Smooth muscle cell (in vitro differentiated cells): ENCODE results near the gene TMEM41B. TPM values are rescaled to one million over a fixed set of nuclear protein-coding genes. Genes with fewer than 3 reads are reported as not detected.

Source experiments
- DNase-seq: peaks from one replicate; lab custom pipeline; 2025; ENCODE audit not compliant: unreplicated experiment; lab: John Stamatoyannopoulos, UW
- H2AFZ ChIP-seq: fragments of 200-600 bp; sonication (generic); 2 replicates; pipeline ENCODE4 v1.6.0; 2016; ENCODE audit warnings: antibody characterized with exemption, low read depth, mild to moderate bottlenecking
- H3F3A ChIP-seq: fragments of 200-600 bp; sonication (generic); 2 replicates; pipeline ENCODE4 v1.6.0; 2017; ENCODE audit warnings: antibody characterized with exemption, low read depth
- H3K27ac ChIP-seq: fragments of 200-600 bp; sonication (generic); 2 replicates; pipeline ENCODE4 v1.5.1; 2016; ENCODE audit warnings: low read depth, mild to moderate bottlenecking
- H3K27me3 ChIP-seq: fragments of 200-600 bp; sonication (generic); 2 replicates; pipeline ENCODE4 v1.6.1; 2016; ENCODE audit warnings: low read depth, mild to moderate bottlenecking
- H3K36me3 ChIP-seq: fragments of 200-600 bp; sonication (generic); 2 replicates; pipeline ENCODE4 v1.5.1; 2016; ENCODE audit warnings: low read depth
- H3K4me1 ChIP-seq: fragments of 200-600 bp; sonication (generic); 2 replicates; pipeline ENCODE4 v1.5.1; 2016; ENCODE audit warnings: low read depth
- H3K4me2 ChIP-seq: fragments of 200-600 bp; sonication (generic); 2 replicates; pipeline ENCODE4 v1.6.0; 2016; ENCODE audit warnings: mild to moderate bottlenecking
- H3K4me3 ChIP-seq: fragments of 200-600 bp; sonication (generic); 2 replicates; pipeline ENCODE4 v1.5.1; 2016; ENCODE audit warnings: mild to moderate bottlenecking
- H3K79me2 ChIP-seq: fragments of 200-600 bp; sonication (generic); 2 replicates; pipeline ENCODE4 v1.6.0; 2016; ENCODE audit warnings: low read depth, mild to moderate bottlenecking
- H3K9ac ChIP-seq: fragments of 200-600 bp; sonication (generic); 2 replicates; pipeline ENCODE4 v1.6.0; 2016; ENCODE audit warnings: low read depth
- H3K9me3 ChIP-seq: fragments of 200-600 bp; sonication (generic); replicated peaks from 2 replicates; pipeline ENCODE4 v1.5.1; 2016; ENCODE audit warnings: low read depth
- H4K20me1 ChIP-seq: fragments of 200-600 bp; sonication (generic); 2 replicates; pipeline ENCODE4 v1.6.0; 2016; ENCODE audit warnings: low read depth
- WGBS: methylation state at CpG from one replicate; pipeline ENCODE4 v1.1.7; 2016; ENCODE audit warnings: low lambda C conversion rate; 5-methylcytosine and 5-hydroxymethylcytosine counted together
- polyA plus RNA-seq: library from polyadenylated mRNA; unstranded; fragments of >200 nt; fragmentation: Nextera tagmentation; extraction: Ambion mirVana; gene quantifications from 2 replicates; pipeline ENCODE4 v1.2.1, GENCODE V29; 2016
- total RNA-seq: library from RNA; depleted of rRNA; stranded (reverse); fragments of >200 nt; gene quantifications from 2 replicates; pipeline ENCODE4 v1.2.3, GENCODE V29; 2014
- TF ChIP-seq, protein P1 (sequence below): fragments of 200-600 bp; sonication (generic); IDR thresholded peaks from 2 replicates; pipeline ENCODE4 v1.5.1; 2017; ENCODE audit warnings: borderline replicate concordance, mild to moderate bottlenecking, antibody characterized with exemption; ENCODE audit not compliant: insufficient read depth, poor library complexity, severe bottlenecking

Gene TMEM41B
- total and polyA plus RNA-seq, 2 experiments from 2014 or later: 33.6 to 57.3 TPM

DNA sequence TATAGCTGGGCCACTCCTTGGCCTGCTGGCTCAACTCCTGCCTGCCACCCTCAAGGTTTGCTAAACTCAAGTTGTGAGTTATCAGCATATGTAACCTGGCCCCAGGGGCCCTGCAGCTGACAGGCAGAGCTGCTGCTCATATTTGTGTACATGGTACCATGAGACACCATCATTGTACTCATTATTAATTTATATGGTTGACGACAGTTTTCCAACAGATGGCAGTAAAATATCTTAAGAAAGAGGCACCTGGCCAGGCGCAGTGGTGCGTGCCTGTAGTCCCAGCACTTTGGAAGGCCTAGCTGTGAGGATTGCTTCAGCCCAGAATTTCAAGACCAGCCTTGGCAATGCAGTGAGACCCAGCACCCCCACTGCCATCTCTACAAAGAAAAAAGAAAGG lies 37.8 kb downstream of the TMEM41B start:
- Histone ChIP-seq H2AFZ (no peak overlapping the region), H3K4me3 (no peak overlapping the region), H3K4me1 (no peaks in the 10 kb centered on the region), H3K79me2 (no peaks in the 10 kb centered on the region), H3K9me3 (no peaks in the 10 kb centered on the region), H3K36me3 (no peaks in the 10 kb centered on the region), H3F3A (peaks cover 7% of the 10 kb centered on the region), H3K4me2 (no peak overlapping the region), H3K9ac (no peak overlapping the region), H3K27me3 (no peaks in the 10 kb centered on the region), H4K20me1 (peaks cover 15% of the 10 kb centered on the region), H3K27ac (no peak overlapping the region)
- TF ChIP-seq, protein P1, sequence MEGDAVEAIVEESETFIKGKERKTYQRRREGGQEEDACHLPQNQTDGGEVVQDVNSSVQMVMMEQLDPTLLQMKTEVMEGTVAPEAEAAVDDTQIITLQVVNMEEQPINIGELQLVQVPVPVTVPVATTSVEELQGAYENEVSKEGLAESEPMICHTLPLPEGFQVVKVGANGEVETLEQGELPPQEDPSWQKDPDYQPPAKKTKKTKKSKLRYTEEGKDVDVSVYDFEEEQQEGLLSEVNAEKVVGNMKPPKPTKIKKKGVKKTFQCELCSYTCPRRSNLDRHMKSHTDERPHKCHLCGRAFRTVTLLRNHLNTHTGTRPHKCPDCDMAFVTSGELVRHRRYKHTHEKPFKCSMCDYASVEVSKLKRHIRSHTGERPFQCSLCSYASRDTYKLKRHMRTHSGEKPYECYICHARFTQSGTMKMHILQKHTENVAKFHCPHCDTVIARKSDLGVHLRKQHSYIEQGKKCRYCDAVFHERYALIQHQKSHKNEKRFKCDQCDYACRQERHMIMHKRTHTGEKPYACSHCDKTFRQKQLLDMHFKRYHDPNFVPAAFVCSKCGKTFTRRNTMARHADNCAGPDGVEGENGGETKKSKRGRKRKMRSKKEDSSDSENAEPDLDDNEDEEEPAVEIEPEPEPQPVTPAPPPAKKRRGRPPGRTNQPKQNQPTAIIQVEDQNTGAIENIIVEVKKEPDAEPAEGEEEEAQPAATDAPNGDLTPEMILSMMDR: no peak
- no peak for DNase-seq
- 98% methylated on average over 3 of the region's 3 CpGs for WGBS

DNA sequence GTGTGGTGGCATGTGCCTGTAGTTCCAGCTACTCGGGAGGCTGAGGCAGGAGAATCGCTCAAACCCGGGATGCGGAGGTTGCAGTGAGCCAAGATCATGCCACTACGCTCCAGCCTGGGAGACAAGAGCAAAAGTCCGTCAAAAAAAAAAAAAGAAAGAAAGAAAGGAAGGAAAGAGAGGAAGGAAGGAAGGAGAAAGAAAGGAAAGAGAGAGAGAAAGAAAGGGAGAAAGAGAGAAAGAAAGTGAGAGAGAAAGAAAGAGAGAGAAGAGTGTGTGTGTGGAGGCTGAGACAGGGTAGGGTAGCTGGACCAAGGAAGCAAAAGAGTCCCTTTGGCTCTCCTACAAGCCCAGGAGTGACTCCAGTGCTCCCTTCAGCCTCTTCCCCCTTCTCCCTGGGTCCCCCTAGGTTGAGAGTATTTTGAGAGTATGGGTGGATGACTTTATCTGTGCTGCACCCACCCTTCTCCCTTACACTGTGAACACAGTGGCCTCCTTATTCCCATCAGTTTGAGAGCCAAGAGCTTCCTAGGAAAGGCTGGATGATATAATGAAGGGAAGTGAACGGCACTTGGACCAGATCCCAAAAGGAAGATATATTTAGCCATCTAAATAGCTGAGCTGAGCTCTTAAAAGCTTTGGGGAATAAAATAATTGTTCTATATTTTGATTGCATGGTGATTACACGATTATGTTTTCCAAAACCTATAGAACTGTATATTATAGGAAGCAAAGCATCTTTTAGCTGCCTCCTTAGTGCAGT lies 39.7 kb downstream of the TMEM41B start:
- Histone ChIP-seq H4K20me1 (no peaks in the 10 kb centered on the region), H3K9ac (no peak overlapping the region), H3F3A (peaks cover 5% of the 10 kb centered on the region), H3K4me2 (no peak overlapping the region), H3K4me3 (no peak overlapping the region), H2AFZ (no peak overlapping the region), H3K79me2 (no peaks in the 10 kb centered on the region), H3K9me3 (no peaks in the 10 kb centered on the region), H3K4me1 (no peaks in the 10 kb centered on the region), H3K27ac (no peak overlapping the region), H3K36me3 (no peaks in the 10 kb centered on the region), H3K27me3 (no peaks in the 10 kb centered on the region)
- WGBS: 93% methylated on average over 8 of the region's 8 CpGs
- no peak for DNase-seq
- TF ChIP-seq, protein P1: no peak

DNA sequence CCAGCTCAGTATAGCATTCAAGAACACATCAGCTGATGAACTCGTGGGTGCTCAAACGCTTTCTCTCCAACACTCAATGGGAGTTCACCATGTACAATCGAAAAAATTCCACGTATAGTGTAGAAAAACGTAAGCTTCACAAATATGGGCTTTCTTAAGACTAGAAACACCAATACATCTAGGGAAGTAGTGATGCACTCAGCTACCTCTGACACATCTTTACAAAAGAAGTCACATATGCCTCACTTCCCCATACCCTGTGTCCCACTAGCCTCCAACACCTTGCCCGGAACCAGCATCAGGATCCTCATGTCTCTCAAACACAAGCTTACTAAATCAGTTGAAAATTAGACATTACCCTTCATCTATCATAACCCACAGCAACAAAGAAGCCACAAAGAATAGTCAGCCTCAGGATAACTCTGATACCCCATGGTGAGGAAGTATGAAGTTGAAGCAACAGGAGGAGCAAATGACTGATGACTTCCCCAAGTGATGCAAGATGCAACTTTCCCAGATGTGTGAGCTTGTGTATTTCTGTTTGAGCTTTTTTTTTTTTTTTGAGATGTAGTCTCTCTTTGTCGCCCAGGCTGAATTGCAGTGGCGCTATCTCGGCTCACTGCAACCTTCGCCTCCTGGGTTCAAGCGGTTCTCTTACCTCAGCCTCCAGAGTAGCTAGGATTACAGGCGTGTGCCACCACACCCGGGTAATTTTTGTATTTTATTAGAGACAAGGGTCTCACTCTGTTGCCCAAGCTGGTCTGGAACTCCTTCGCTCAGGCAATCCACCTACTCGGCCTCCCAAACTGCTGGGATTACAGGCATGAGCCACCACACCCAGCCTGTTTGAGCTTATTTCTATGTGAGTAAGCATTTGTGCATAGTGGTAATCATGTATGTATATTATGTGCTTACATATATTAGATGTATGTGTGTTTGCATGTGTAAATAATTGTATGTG lies 40.7 kb downstream of the TMEM41B start:
- WGBS: 95% methylated on average over 15 of the region's 15 CpGs
- no peak overlapping the region for H3K9ac ChIP-seq
- no peaks in the 10 kb centered on the region for H3K36me3 ChIP-seq
- peaks cover 5% of the 10 kb centered on the region for H3F3A ChIP-seq
- H3K9me3 ChIP-seq: no peaks in the 10 kb centered on the region
- no peak overlapping the region for H3K4me3 ChIP-seq
- DNase-seq: no peak
- no peaks in the 10 kb centered on the region for H4K20me1 ChIP-seq
- no peaks in the 10 kb centered on the region for H3K27me3 ChIP-seq
- no peak overlapping the region for H3K27ac ChIP-seq
- TF ChIP-seq, protein P1: no peak
- H2AFZ ChIP-seq: no peak overlapping the region
- H3K79me2 ChIP-seq: no peaks in the 10 kb centered on the region
- no peak overlapping the region for H3K4me2 ChIP-seq
- H3K4me1 ChIP-seq: no peaks in the 10 kb centered on the region
